ENCODE measurements around the gene KCTD16. TPM values are rescaled to one million over a fixed set of nuclear protein-coding genes. Genes with fewer than 3 reads are reported as not detected.

The KCTD16 gene
- total RNA-seq, 6 experiments from 2014 or later, result 1.5 to 3.6 (median 3.0) TPM

- H3K36me3 Mint-ChIP-seq (ENCODE audit: low read depth), result no peaks in the 10 kb centered on the region
- H3K27me3 Mint-ChIP-seq (ENCODE audit: insufficient read depth), result peaks cover 2% of the 10 kb centered on the region
- H3K9me3 Mint-ChIP-seq, result no peaks in the 10 kb centered on the region
- no peak overlapping the region for H3K27ac Mint-ChIP-seq
- peaks cover 21% of the 10 kb centered on the region; the same call in 1 of the 2 replicates for H3K4me1 Mint-ChIP-seq (ENCODE audit: low read depth)
- no peak for DNase-seq
- TF ChIP-seq CTCF (IDR thresholded peaks at IDR 0.05), result no peak
- H3K4me3 Mint-ChIP-seq, result no peak overlapping the region
Observed at GRCh38 chr5:144325532-144325931, 154.9 kb downstream of the KCTD16 start.

GRCh38 chr5:144328494-144328893 lies 157.8 kb downstream of the KCTD16 start:
- Mint-ChIP-seq H3K4me3 (no peak overlapping the region), H3K4me1 (ENCODE audit: low read depth) (peaks cover 32% of the 10 kb centered on the region), H3K27ac (no peak overlapping the region), H3K27me3 (ENCODE audit: insufficient read depth) (no peaks in the 10 kb centered on the region; the same call in 1 of the 2 replicates), H3K36me3 (ENCODE audit: low read depth) (no peaks in the 10 kb centered on the region), H3K9me3 (no peaks in the 10 kb centered on the region)
- TF ChIP-seq CTCF (IDR thresholded peaks at IDR 0.05), result no peak
- DNase-seq, result no peak

GRCh38 chr5:144328980-144329379 lies 158.3 kb downstream of the KCTD16 start:
- H3K27ac Mint-ChIP-seq, result no peak overlapping the region
- no peak overlapping the region for H3K4me3 Mint-ChIP-seq
- no peak for TF ChIP-seq CTCF (IDR thresholded peaks at IDR 0.05)
- DNase-seq, result no peak
- peaks cover 37% of the 10 kb centered on the region for H3K4me1 Mint-ChIP-seq (ENCODE audit: low read depth)
- H3K9me3 Mint-ChIP-seq, result no peaks in the 10 kb centered on the region
- H3K36me3 Mint-ChIP-seq (ENCODE audit: low read depth), result no peaks in the 10 kb centered on the region
- no peaks in the 10 kb centered on the region; the same call in 1 of the 2 replicates for H3K27me3 Mint-ChIP-seq (ENCODE audit: insufficient read depth)

DNA sequence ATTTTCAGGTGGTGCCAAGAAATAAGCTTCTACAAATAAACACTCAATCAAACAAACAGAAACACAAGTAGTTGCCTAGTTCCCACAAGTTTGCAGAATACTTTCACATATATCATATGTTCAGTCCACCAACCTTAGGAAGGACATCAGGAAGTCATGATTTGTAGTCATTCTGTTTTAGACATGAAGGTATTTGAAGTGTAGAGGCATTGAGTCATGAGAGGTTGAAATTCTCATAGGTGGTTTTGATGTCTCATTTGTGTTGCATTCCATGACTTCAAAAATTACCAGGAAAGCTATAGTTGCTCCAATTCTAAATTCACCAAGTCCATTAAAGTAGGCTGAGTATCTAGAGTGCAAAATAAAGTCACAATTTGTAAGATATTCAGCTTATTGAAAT lies 159.0 kb downstream of the KCTD16 start:
- DNase-seq, result no peak
- Mint-ChIP-seq H3K27ac (no peak overlapping the region), H3K27me3 (ENCODE audit: insufficient read depth) (no peaks in the 10 kb centered on the region; the same call in 1 of the 2 replicates), H3K4me3 (no peak overlapping the region), H3K9me3 (no peaks in the 10 kb centered on the region), H3K36me3 (ENCODE audit: low read depth) (no peaks in the 10 kb centered on the region), H3K4me1 (ENCODE audit: low read depth) (peaks cover 37% of the 10 kb centered on the region)
- TF ChIP-seq CTCF (IDR thresholded peaks at IDR 0.05), result no peak

GRCh38 chr5:144331361-144331760 lies 160.7 kb downstream of the KCTD16 start:
- DNase-seq, result no peak
- peaks cover 44% of the 10 kb centered on the region for H3K4me1 Mint-ChIP-seq (ENCODE audit: low read depth)
- H3K27ac Mint-ChIP-seq, result no peak overlapping the region
- TF ChIP-seq CTCF (IDR thresholded peaks at IDR 0.05), result no peak
- H3K9me3 Mint-ChIP-seq, result no peaks in the 10 kb centered on the region
- H3K36me3 Mint-ChIP-seq (ENCODE audit: low read depth), result no peaks in the 10 kb centered on the region
- no peak overlapping the region for H3K4me3 Mint-ChIP-seq
- H3K27me3 Mint-ChIP-seq (ENCODE audit: insufficient read depth), result no peaks in the 10 kb centered on the region; the same call in none of the 2 replicates

- no peaks in the 10 kb centered on the region for H3K9me3 Mint-ChIP-seq
- peak; percentile 13 for DNase-seq
- H3K4me1 Mint-ChIP-seq (ENCODE audit: low read depth), result peaks cover 48% of the 10 kb centered on the region
- H3K27me3 Mint-ChIP-seq (ENCODE audit: insufficient read depth), result no peaks in the 10 kb centered on the region; the same call in none of the 2 replicates
- no peaks in the 10 kb centered on the region for H3K36me3 Mint-ChIP-seq (ENCODE audit: low read depth)
- no peak overlapping the region for H3K27ac Mint-ChIP-seq
- TF ChIP-seq CTCF (IDR thresholded peaks at IDR 0.05), result peak; percentile 68
- H3K4me3 Mint-ChIP-seq, result no peak overlapping the region
Observed at GRCh38 chr5:144332265-144332664, 161.6 kb downstream of the KCTD16 start.
